Measurements from ENCODE around the gene SUPT4H1. TPM values are rescaled to one million over a fixed set of nuclear protein-coding genes. Genes with fewer than 3 reads are reported as not detected.

SUPT4H1 gene
- total RNA-seq, 1 donor from 2014 or later: 82.1 TPM

GRCh38 chr17:58373923-58374322, 21.9 kb upstream of the SUPT4H1 start:
- H3K27ac Mint-ChIP-seq (ENCODE audit: unreplicated experiment): no peak overlapping the region
- H3K9me3 Mint-ChIP-seq (ENCODE audit: unreplicated experiment): no peaks in the 10 kb centered on the region
- peaks cover 9% of the 10 kb centered on the region for H3K4me1 Mint-ChIP-seq (ENCODE audit: low read depth, unreplicated experiment)
- no peak for TF ChIP-seq CTCF (IDR thresholded peaks at IDR 0.05; ENCODE audit: partially characterized antibody, unreplicated experiment)
- H3K4me3 Mint-ChIP-seq (ENCODE audit: unreplicated experiment): no peak overlapping the region
- H3K27me3 Mint-ChIP-seq (ENCODE audit: unreplicated experiment): no peaks in the 10 kb centered on the region
- DNase-seq: no peak
- no peaks in the 10 kb centered on the region for H3K36me3 Mint-ChIP-seq (ENCODE audit: unreplicated experiment)

- H3K4me3 Mint-ChIP-seq (ENCODE audit: unreplicated experiment): no peak overlapping the region
- TF ChIP-seq CTCF (IDR thresholded peaks at IDR 0.05; ENCODE audit: partially characterized antibody, unreplicated experiment): no peak
- no peak for DNase-seq
- peaks cover 9% of the 10 kb centered on the region for H3K4me1 Mint-ChIP-seq (ENCODE audit: low read depth, unreplicated experiment)
- H3K27ac Mint-ChIP-seq (ENCODE audit: unreplicated experiment): no peak overlapping the region
- H3K36me3 Mint-ChIP-seq (ENCODE audit: unreplicated experiment): no peaks in the 10 kb centered on the region
- no peaks in the 10 kb centered on the region for H3K27me3 Mint-ChIP-seq (ENCODE audit: unreplicated experiment)
- H3K9me3 Mint-ChIP-seq (ENCODE audit: unreplicated experiment): no peaks in the 10 kb centered on the region
Measured at GRCh38 chr17:58373003-58373402, 21.0 kb upstream of the SUPT4H1 start.

- DNase-seq: no peak
- Mint-ChIP-seq H3K27ac (ENCODE audit: unreplicated experiment) (no peak overlapping the region), H3K4me3 (ENCODE audit: unreplicated experiment) (no peak overlapping the region), H3K4me1 (ENCODE audit: low read depth, unreplicated experiment) (peaks cover 9% of the 10 kb centered on the region), H3K9me3 (ENCODE audit: unreplicated experiment) (no peaks in the 10 kb centered on the region), H3K36me3 (ENCODE audit: unreplicated experiment) (no peaks in the 10 kb centered on the region), H3K27me3 (ENCODE audit: unreplicated experiment) (no peaks in the 10 kb centered on the region)
- TF ChIP-seq CTCF (IDR thresholded peaks at IDR 0.05; ENCODE audit: partially characterized antibody, unreplicated experiment): no peak
Measured at GRCh38 chr17:58371300-58371950, 19.4 kb upstream of the SUPT4H1 start.

- Mint-ChIP-seq H3K4me1 (ENCODE audit: low read depth, unreplicated experiment) (peaks cover 9% of the 10 kb centered on the region), H3K27me3 (ENCODE audit: unreplicated experiment) (no peaks in the 10 kb centered on the region), H3K4me3 (ENCODE audit: unreplicated experiment) (no peak overlapping the region), H3K27ac (ENCODE audit: unreplicated experiment) (no peak overlapping the region), H3K9me3 (ENCODE audit: unreplicated experiment) (no peaks in the 10 kb centered on the region), H3K36me3 (ENCODE audit: unreplicated experiment) (no peaks in the 10 kb centered on the region)
- DNase-seq: no peak
- no peak for TF ChIP-seq CTCF (IDR thresholded peaks at IDR 0.05; ENCODE audit: partially characterized antibody, unreplicated experiment)
Measured at GRCh38 chr17:58370716-58371115, 18.7 kb upstream of the SUPT4H1 start.

- Mint-ChIP-seq H3K27me3 (ENCODE audit: unreplicated experiment) (no peaks in the 10 kb centered on the region), H3K4me1 (ENCODE audit: low read depth, unreplicated experiment) (peaks cover 9% of the 10 kb centered on the region), H3K9me3 (ENCODE audit: unreplicated experiment) (no peaks in the 10 kb centered on the region), H3K36me3 (ENCODE audit: unreplicated experiment) (no peaks in the 10 kb centered on the region), H3K4me3 (ENCODE audit: unreplicated experiment) (no peak overlapping the region), H3K27ac (ENCODE audit: unreplicated experiment) (no peak overlapping the region)
- no peak for DNase-seq
- no peak for TF ChIP-seq CTCF (IDR thresholded peaks at IDR 0.05; ENCODE audit: partially characterized antibody, unreplicated experiment)
Measured at GRCh38 chr17:58370309-58370708, 18.3 kb upstream of the SUPT4H1 start.

Data from glutamatergic neuron (in vitro differentiated cells).